Pons (tissue), 1 donor: ENCODE results near the gene SUGCT.
A peak's percentile ranks its signal among the peaks of the same experiment; 100 is the strongest.

Experiments used
- DNase-seq: peaks from one replicate; pipeline ENCODE4 v3.0.0-alpha.2; 2016; ENCODE audit warnings: low spot score

The SUGCT gene

DNA sequence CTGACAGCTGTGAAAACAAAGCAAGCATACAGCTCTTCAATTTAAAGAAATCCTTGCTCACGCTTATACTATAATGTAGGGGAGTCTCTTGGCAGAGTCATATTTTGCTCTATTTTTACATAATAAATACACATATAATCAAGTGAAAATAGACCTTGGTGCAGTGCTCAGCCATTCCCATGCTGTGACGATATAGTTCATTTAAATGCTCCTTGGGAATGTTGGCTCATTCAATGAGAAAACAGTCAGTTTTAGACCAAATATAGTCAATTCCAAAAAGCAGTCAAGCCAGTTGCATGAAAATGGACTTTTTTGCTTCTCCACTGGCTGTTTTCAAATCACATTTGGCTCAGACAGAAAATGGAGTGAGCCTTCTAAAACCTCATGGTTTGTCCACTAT is 587.4 kb downstream of the SUGCT start:
- no peak for DNase-seq

DNA sequence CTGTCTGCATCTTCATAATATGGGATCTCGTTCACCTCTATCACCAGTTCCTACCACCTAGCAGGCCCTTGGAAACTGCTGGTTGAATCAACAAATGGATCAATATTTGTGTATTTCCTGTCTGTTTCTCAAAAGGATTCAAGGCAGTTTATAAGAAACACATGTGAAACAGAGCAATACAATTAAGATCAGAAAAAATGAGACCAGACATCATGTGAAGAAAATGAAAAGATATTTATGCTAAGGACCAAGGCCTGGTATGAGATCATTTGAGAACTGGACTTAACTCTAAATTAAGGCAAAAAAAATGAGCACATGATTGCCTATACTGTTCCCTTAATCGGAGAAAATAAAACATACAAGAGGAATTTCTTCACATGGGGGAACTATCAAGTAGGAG is 589.0 kb downstream of the SUGCT start:
- no peak for DNase-seq

DNA sequence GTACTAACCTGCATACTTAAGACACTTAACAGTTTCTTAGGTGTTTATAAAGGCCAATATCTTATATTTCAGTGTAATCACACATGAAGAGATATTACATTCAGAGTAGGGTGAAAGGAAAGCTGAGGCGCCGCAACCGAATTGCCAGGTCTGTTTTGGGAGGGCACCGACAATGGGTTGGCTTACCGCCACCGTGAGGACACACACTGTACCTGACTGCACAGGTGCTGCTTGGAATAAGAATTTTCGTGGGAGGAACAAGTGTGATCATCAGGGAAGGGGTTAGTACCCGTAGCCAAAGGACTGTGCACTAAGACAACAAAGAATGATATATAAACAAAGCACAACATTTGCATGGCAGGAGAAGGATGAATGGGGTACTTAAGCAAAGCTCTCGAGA is 591.8 kb downstream of the SUGCT start:
- DNase-seq: no peak

DNA sequence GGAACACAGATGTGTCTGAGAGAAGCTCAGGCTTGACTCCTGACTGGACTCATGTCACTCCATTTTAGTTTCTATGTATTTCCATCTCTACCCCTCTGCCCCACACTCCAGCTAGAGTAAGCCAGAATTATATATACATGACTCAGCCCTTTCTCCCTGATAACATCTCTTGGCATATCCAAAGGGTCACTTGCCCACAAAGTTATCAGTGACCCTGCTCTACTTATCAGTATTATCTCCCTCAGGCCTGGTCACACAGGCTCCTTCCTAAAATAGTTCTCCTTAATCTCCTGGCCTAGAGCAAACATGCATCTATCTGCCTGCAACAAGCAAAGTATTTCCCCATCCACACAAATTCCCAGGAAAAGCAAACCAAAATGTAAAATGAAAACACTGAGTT is 598.3 kb downstream of the SUGCT start:
- DNase-seq: no peak

DNA sequence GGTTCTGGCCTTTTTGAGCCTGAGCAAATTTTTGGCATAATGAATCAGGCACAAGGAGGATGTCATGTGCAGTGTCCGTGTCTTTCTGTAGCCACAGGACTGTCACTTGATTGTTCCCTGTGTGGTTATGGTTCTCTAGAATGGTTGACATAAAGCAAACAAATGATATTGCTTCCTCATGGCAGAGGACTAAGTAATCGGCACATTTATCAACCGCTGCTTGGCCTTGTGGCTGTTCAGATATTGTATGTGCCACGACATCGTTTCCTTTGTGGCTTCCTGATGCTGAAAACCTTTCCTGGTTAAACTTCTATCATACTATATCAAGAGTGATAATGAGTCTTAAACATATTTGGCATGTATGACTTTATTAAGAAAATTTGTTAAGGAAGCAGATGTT is 598.8 kb downstream of the SUGCT start:
- no peak for DNase-seq

DNA sequence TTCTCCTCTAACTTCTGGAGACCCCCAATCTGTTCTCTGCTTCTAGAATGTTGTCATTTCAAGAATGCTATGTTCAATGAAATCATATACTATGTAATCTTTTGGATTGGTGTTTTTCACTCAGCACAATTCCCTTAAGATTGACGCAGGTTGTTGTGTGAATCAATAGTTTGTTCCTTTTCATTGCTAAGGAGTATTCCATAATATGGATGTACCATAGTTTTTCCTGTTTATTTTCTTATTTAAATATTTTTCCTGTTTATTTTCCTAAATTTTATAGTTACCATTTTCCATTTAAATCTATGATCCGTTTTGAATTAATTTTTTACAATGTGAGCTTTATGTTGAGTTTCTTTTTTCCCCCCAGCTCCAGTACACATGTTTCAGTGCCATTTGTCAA is 604.5 kb downstream of the SUGCT start:
- DNase-seq: no peak

DNA sequence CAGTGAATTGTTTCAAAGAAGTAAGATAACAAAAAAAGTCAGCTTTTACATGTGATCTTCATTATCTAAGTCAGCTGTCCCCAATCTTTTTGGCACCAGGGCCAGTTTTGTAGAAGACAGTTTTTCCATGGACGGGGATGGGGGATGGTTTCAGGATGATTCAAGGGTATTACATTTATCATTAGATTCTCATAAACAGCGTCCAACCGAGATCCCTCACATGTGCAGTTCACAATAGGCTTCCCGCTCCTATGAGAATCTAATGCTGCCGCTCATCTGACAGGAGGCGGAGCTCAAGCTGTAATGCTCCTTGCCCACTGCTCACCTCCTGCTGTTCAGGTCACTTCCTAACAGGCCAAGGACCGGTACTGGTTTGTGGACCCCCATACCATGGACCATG is 607.5 kb downstream of the SUGCT start:
- DNase-seq: no peak

DNA sequence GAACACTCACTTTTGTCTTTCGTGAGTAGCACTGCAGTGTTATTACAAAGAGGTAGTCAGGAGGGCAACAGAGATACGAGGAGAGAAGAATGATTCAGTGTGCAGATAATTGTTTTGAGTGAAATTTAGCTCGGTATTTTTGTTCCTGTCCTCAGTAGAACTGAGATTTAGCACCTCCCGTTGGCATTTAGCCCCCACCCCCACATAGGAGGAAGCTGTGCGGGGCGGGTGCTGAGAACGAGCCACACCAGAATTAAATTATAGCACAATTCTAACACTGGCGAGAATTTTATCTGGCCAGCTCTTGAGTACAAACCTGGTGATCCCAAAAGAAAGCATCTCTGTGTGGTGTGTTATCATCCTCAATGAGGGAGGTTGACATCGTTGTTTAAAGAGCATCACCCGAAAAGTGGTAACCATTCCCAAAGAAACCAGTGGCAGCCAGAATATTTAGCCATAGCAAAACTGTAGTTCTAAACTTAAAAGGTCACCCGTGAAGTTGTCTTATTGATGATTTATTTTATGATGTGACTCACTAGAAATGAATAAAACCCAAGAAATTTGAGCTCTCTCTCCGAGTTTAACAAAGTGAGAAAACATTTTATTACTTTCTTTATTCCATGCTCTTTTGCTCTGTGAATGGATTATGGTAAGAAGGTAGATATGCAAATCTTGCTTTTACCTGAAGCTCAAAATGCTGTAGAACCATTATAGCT is 612.2 kb downstream of the SUGCT start:
- DNase-seq: no peak

DNA sequence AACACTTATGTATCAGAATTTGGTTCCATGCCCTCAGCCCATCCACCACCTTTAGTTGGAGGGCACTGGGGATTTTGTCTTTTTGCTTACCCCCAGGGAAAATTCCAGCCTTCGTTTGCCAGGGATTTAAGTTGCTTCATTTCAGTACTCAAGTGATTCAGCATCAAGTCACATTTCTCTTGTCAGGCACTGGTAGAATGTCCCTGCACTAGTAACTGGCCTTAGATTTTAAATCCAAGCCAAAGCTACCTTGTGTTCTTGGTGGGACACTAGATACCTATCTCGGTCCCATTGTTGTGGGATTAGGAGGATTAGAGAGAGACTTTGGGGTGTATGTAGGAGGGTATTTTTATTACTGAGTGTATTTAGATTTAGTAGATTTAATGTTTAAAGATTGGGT is 613.1 kb downstream of the SUGCT start:
- DNase-seq: no peak

DNA sequence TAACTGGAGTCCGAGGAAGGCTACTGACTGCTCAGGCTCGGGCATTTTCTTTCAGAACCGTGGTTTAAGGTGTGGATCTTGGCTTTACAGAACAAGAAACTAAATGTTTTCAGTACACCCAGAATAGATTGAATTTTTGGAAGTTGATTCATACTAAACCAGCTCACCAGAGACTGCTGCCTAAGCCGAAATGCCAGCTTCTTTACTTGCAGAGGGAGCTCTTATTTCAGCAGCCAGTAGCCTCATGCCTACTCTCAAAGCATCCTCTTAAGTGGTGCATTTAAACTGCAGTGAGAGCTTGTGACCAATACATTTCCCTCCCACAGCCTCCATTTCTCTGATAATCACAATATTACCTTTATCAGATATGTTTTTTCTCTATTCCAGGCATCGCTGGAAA is 615.1 kb downstream of the SUGCT start:
- DNase-seq: no peak

DNA sequence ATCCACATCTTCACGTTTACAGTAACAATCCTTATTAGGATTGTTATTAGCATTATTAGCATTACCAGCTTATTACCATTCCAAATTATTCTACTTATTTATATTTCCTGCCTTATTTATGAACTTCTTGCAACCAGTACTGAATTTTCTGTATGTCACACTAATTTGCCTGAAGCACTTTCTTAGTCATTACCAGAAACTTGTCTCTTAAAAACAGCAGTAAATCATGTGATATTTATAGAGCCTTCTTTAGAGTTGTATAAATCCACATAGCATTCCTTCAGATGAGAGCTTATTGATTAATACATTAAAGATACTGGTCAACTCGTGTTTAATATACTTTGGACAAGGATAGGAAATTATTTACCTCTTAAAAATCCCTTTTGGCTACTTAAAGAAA is 618.6 kb downstream of the SUGCT start:
- no peak for DNase-seq

DNA sequence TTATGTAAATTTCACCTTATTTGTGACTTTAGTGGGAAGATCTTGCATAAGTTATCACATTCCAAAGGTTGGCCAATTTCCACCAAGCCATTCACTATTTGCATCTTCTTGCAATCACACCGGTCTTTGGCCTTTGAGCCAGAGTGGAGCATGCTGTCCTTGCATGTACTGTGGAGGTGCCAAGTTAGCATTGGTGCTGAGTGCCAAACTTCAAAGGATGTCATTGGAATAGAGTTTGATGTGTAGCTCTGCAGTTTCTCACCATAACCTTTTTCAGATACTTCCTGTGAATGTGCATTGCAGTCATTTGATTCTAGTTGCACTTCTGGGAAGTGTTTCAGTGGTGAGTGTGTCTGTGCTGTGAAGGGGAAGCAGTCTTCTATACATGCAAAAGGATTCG is 620.6 kb downstream of the SUGCT start:
- DNase-seq: no peak

DNA sequence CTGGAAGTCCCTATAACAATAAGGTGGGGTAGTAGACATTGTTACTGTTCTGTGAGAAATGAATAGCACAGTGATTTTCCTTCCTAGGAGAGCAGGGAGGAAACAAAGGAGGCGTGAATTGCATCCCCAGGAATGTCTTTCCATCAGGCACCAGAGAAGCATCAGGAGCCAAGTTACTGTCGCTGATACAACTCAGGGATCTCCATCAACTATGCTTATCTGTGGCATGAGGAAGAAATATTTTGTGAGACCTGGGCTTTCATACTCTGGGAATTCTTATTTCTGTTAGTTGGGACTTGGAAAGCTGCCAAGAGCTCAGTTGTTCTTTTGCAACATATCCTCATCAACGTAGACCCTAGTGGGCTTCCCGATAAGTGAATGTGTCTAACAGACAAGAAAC is 622.3 kb downstream of the SUGCT start:
- DNase-seq: no peak

DNA sequence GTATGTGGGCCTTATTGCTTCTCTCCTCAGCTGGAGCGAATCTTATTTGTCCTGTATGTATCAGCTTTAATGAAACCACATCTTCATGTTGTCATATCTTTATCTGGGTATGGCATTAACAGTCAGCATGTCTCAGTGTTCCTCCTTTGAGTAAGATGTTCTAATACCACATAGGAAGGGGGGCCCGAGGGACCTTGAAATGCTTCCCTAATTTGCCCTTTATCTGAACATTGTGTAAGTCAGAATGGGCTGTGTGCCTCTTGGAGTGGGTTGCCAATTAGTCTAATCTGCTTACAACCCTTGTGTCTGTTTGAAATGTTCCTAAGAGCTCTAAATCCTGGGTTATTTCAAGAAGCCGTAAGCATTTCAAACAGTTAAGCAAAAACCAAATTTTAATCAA is 623.8 kb downstream of the SUGCT start:
- no peak for DNase-seq

DNA sequence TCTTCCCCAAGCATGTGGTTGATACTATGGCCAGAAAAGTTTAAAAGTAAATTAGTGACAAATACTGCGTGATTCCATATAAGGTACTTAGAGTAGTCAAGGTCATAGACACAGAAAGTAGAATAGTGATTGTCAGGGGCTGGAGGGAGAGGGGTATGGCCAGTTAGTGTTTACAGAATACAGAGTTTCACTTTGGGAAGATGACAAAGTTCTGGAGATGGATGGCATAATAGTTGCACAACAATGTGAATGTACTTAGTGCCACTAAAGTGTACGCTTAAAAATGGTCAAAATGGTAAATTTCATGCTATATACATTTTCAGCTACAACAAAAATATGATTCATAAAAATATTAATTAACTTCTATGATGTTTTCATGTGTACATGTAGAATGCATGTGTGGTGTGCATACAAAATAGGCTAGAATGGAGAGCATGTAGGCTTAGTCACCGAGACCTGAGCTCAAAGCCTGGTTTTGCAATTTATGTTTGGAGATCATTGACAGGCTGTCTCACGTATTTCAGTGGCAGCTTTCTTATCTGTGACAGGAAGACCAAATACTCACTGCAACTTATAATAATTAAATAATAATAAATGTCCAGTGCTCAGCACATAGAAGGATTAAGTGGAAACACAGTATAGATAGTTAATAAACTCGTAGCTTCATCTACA is 625.6 kb downstream of the SUGCT start:
- DNase-seq: no peak

DNA sequence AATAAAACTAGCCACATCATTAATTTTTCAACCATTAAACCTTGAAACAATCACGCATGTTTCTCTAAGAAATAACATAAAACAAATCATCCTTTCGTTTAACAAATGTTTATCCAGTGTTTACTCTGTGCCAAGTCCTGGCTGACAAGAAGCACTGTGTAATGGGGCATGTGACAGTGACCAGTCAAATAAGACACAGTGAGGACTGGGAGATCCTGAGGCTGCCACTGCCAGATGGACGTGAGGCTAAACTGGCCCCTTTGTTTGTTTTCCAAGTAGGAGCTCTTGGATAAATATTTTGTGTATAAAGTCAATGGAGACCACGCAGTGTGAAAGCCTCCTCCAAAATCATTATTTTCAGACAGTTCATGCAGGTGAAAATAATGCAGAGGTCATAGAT is 626.2 kb downstream of the SUGCT start:
- DNase-seq: peak; percentile 91

DNA sequence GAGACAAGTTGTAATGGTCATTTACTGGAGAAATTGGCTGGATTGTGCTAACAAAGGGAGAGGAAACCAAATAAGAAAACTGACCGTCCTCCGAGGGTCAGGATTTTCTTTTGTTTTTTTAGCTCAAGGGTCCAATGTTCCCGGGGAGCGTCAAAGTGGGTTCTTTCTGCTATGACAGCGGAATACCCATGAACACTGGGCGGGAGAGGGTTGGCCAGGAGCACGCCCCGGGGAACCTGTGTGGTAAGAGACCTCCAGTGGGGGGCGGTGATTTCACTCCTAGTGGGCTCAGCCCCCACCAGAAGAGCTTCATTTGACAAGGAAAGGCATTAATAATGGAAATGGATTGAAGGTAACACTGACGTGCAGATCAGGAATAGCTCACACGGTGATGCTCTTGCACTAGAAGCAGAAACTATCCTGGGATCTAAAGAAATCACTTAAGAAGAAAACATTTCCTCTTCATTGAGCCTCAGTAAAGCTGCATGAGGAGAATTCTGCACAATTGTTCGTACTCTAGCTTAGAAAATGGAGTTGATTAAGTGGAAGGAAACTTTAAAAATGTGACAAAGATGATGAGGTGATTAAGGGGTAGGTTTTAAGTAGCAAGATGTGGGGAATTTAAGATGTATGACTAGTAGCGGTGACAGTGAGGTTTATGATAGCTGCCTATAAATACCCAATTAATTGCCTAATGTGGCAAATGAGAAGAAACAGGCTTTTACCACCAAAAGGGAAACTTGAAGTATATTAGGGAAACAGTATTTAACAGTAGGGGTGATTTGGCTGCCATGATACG is 627.2 kb downstream of the SUGCT start:
- no peak for DNase-seq

DNA sequence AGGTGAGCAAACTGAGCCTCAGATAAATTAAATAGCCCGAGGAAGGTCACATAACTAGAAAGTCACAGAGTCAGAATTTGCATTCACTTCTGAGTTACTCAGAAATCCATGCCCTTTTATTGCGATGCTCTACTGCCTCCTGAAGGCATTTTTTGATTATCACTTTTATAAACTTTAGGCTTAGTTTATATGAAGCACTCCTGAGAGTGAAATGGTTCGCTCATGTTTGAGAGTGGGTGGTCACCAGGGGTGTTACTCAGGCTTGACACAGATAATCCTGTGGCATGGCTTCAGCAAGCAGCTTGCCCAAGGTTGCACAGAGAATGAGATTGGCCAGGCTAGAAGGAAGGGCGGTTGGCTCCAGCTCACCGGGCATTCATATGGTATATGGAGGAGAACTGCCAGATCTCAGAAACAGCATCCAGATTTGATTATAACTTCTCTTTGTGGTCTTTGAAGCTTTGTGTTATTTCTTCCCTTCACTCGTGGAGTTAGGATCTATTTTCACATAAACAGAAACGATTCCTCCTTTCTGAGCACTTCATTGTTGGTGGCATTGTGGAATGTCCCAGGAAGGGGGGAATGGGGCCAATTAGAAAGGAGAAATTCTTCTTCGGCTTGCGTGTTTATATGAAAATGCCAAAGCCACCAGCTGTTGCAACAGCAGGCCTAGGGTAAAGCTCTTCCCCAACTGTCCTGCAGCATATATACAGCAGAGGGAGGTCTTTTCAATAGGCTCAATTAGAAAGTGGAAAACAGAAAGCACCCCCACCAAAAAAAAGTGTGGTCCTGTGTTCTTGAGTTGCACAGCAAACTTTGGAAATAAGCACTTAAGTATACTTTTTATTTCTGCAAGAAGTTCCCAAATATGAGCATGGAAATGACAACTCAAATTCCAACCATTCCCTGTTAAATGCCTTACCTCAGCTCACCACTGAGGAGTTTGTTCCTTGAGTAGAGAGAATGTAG is 628.8 kb downstream of the SUGCT start:
- peak; percentile 57 for DNase-seq

DNA sequence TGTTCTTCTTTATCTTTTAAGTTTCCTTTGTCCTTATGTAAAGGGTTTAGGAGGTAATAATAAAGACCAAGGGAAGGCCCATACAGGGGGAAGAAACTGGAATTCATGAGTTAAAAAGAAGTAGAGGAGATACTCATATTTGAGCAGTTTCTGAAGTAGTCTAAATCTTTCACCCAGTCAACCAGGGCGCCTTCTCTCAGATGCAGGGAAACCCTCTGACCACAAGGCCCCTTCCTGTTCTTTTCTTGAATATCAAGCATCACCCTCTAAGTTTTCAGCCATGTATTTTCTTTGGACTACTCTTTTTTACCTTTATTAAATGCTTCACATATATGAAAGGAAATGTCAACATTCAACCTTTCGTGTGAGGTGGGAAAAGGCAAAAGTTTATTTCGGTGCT is 630.8 kb downstream of the SUGCT start:
- no peak for DNase-seq

DNA sequence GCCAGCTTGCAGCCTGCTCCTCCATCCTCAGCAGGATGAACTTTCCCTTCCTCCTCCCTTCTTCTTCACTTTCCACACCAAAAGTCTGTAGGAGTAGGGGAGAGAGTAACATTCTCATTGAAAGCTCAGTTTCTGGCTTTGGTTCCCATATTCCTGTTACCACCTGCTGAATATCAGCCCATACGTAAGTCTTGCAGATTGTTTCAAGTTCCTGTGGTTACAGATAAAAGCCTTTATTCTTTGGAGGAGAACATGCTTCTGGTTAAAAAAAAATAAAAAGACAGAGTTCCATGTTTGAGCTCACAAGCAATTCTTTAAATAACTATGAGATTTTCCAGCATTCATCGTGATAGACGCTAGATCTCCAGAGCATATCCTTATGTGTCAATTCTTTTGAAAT is 637.3 kb downstream of the SUGCT start:
- no peak for DNase-seq

DNA sequence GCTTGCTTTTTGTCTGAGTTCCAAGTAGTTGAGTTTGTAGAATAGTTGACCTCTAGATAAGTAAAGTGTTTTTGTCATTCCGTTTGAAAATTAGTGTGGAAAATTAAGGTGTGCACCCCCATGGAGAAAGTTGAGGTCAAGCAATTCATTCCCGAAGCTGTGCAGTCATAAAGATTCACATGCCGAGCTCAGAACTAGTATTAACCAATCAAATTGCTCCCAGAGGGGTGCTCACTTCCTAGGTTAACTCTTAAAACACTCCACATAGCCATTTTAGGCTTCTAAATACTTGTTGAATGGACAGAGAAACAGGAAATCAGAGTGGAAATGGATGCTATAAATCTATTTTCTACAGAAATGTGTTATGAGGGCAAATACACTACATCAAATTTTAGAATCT is 638.9 kb downstream of the SUGCT start:
- no peak for DNase-seq

DNA sequence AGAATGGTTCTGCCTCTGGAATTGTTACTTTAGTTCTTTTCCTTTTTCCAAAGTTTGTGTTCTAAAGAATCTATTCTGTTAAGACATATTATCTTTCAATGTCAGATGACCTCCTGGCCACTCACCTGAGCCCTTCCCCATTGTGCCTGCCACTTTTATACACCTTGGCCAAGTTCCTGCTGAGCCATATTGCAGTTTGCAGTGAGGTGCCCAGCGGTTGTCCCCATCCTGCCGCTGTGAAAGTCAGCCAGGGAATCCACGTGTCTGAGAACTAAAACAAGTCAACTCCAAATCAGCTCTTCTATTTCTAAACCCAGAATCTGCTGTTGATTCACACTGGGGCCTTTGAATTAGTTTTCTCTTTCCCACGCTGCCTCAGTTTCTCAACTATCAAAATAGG is 641.1 kb downstream of the SUGCT start:
- DNase-seq: no peak
